ENCODE results near the gene MAGEA3.
"Not testable (repeated sequence)": the region's sequence is repeated elsewhere in the genome, so short reads cannot be mapped to it uniquely, and the experiment has no call there.

GRCh38 chrX:152706500-152706899 is 7.9 kb downstream of the MAGEA3 start:
- TF ChIP-seq CTCF (IDR thresholded peaks at IDR 0.05; ENCODE audit: extremely low read depth in 1 of 2, insufficient read depth in 1 of 2, low read depth in 1 of 2, low read length in 2 of 2); POLR2A (IDR thresholded peaks at IDR 0.05; ENCODE audit: low read depth, low read length); GATA2 (IDR thresholded peaks at IDR 0.05; ENCODE audit: insufficient read depth, insufficient read length, low read depth, low read length); POLR2AphosphoS5 (IDR thresholded peaks at IDR 0.05; ENCODE audit: insufficient read depth, low read depth, low read length); EZH2 (IDR thresholded peaks at IDR 0.05; ENCODE audit: borderline replicate concordance, low read depth, low read length, severe bottlenecking); MAX (IDR thresholded peaks at IDR 0.05; ENCODE audit: insufficient read depth, insufficient read length); FOS (IDR thresholded peaks at IDR 0.05; ENCODE audit: borderline replicate concordance, insufficient read depth, low read length); MYC (IDR thresholded peaks at IDR 0.05; ENCODE audit: low read depth, low read length); JUN (IDR thresholded peaks at IDR 0.05; ENCODE audit: borderline replicate concordance, insufficient read depth, insufficient read length, low read depth): not testable (repeated sequence)
